Astrocyte of the spinal cord (primary cell): ENCODE results near the gene PTPRG.

Experiments
- DNase-seq: peaks from one replicate; pipeline ENCODE4 v3.0.0; 2011; ENCODE audit warnings: low read depth, low spot score
- H3K4me3 ChIP-seq: 2 replicates; pipeline ENCODE4 v1.5.1; 2011; ENCODE audit warnings: low read depth, mild to moderate bottlenecking, low read length, moderate library complexity
- CTCF ChIP-seq: IDR thresholded peaks from 2 replicates; pipeline ENCODE4 v1.5.1; 2012; ENCODE audit warnings: low read depth, mild to moderate bottlenecking, low read length, inconsistent platforms
- in situ Hi-C: cut with HindIII; loops from 2 replicates; pipeline ENCODE4 v1.10.0; 2017; ENCODE audit warnings: low sequenced_read_pairs

Gene PTPRG

GRCh38 chr3:61819861-61820260 lies 258.5 kb downstream of the PTPRG start:
- no peak overlapping the region for H3K4me3 ChIP-seq
- DNase-seq, result no peak
- TF ChIP-seq CTCF, result no peak
- in situ Hi-C loops, result no loop called here

- no peak for DNase-seq
- H3K4me3 ChIP-seq, result no peak overlapping the region
- no peak for TF ChIP-seq CTCF
- in situ Hi-C loops, result no loop called here
These were observed 259.1 kb downstream of the PTPRG start for GRCh38 chr3:61820306-61820992.

GRCh38 chr3:61821823-61822251 lies 260.5 kb downstream of the PTPRG start:
- DNase-seq, result peak; percentile 21
- TF ChIP-seq CTCF, result no peak
- in situ Hi-C loops, result no loop called here
- H3K4me3 ChIP-seq, result no peak overlapping the region

- no peak for TF ChIP-seq CTCF
- in situ Hi-C loops, result no loop called here
- DNase-seq, result no peak
- no peak overlapping the region for H3K4me3 ChIP-seq
These were observed 261.2 kb downstream of the PTPRG start for GRCh38 chr3:61822588-61822987.

- TF ChIP-seq CTCF, result no peak
- in situ Hi-C loops, result no loop called here
- no peak overlapping the region for H3K4me3 ChIP-seq
- no peak for DNase-seq
These were observed 263.3 kb downstream of the PTPRG start for GRCh38 chr3:61824553-61825135.

- in situ Hi-C loops, result no loop called here
- no peak for TF ChIP-seq CTCF
- no peak overlapping the region for H3K4me3 ChIP-seq
- DNase-seq, result no peak
These were observed 264.8 kb downstream of the PTPRG start for GRCh38 chr3:61826161-61826560.
